NCI-H446 (cell line): ENCODE data around the gene CRAT.

Source experiments
- DNase-seq, 2 experiments: peaks; one replicate each; lab custom pipeline; 2025; lab: John Stamatoyannopoulos, UW

The CRAT gene

GRCh38 chr9:129089246-129089645 lies 21.3 kb downstream of the CRAT start:
- DNase-seq, result no peak

- no peak for DNase-seq
Observed at GRCh38 chr9:129084087-129084486, 26.5 kb downstream of the CRAT start.

DNA sequence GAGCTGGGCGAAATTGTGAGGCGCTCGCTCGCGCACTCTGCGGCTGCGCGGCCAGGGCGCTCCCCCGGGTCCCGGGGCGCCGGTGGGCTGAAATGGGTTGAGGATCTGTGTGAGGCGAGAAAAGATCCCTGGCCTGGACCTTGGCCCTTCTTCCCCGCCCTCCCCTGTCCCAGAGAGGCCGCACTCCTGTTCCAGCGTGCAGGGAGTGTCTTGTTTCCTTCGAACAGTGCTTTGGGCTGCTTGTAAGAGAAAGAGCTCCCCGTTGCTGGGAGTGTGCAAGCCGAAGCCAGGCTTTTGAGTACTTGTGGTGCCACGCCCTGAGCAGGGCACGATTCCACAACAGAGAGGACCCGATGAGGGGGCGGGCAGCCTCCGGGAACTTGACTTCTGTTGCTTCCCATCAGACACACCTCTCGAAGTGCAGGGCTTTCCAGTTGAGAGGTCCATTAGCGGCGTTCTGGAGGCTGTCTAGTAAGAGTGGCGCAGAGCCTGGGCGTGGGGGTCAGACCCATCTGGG lies 29.1 kb downstream of the CRAT start:
- DNase-seq, result no peak

GRCh38 chr9:129080601-129081387 lies 29.8 kb downstream of the CRAT start, which contains the start of gene DOLPP1:
Gene DOLPP1 (plus strand): TSS chr9:129081111. CDS start chr9:129081132, 21 bp downstream.
- peak; percentile 89 to 95 for DNase-seq

DNA sequence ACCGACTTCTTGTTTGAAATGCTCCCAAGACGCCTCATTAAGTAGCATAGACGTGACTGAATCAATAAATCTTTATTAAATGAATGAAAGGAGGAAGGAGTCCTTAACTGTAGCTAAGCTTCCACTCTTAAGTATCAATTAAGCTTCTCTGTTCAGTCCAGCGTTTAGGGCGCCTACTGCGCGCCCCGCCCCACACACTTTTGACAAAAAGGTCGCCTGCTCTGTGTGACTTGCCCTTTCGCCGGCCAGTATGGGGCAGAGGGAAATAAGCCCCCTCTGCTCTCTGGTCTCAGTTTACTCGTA lies 30.3 kb downstream of the CRAT start:
- no peak for DNase-seq

DNA sequence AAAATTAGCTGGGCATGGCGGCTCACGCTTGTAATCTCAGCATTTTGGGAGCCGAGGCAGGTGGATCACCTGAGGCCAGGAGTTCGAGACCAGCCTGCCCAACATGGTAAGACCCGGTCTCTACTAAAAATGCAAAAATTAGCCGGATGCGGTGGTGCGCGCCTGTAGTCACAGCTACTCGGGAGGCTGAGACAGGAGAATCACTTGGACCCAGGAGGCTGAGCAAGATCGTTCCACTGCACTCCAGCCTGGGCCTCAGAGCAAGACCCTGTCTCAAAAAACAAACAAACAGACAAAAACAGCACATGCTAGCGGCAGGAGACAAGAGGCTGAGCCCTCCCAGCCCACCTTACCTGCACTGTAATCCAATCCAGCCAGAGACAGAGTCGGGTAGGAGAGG lies 30.8 kb downstream of the CRAT start:
- no peak for DNase-seq

DNA sequence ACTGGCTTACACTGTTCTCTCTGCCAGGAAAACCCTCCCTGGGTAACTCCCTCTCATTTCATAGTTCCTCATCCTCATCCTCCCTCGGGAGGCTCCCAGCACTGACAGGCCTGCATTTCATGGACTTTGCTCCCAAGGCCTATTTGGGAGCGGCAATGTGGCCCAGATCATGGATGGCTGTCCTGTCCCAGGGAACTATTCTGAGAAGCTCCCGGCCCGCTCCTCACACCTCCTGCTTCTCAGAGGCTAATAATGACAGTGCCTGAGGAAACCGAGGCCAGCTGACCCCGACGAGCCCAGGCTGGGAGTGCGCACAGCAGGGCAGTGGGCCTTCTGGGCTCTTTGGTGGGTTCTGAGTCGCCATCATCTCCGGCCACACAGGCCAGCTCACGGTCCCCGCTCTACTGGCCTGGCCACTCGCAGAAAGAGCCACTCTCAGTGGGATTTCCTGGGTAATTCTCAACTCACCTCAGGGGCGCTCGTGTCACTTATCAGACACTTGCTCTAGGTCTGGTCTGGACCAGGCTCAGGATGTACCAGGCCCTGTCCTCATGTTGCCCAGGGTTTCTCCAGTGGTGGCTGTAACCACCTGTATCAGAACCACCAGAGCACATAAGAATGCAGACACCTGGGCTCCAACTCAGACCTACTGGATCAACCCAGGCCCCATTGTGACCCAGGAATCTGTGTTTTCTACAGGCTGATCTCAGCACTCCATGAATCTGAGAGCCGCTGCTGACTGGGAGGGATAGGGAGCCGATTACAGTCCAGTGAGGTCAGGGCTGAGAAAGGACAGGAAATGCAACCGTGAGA lies 31.7 kb downstream of the CRAT start:
- DNase-seq, result no peak

DNA sequence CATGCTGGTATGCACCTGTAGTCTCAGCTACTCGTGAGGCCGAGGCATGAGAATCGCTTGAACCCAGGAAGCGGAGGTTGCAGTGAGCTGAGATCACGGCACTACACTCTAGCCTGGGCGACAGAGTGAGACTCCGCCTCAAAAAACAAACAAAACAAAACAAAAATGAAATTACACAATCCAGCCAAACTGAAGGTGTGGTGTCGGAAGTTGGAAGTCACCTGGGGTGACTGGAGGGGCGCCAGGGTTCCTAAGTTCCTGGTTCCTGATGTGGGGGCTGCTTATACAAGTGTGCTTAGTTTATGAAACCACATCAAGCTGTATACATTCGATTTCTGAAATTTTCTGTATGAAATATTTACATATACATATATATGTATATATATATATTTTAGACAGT lies 33.4 kb downstream of the CRAT start:
- no peak for DNase-seq

GRCh38 chr9:129076640-129077037 lies 34.0 kb downstream of the CRAT start:
- no peak for DNase-seq

GRCh38 chr9:129075996-129076639 lies 34.5 kb downstream of the CRAT start:
- no peak for DNase-seq

GRCh38 chr9:129074106-129074505 lies 36.5 kb downstream of the CRAT start:
- DNase-seq, result no peak

DNA sequence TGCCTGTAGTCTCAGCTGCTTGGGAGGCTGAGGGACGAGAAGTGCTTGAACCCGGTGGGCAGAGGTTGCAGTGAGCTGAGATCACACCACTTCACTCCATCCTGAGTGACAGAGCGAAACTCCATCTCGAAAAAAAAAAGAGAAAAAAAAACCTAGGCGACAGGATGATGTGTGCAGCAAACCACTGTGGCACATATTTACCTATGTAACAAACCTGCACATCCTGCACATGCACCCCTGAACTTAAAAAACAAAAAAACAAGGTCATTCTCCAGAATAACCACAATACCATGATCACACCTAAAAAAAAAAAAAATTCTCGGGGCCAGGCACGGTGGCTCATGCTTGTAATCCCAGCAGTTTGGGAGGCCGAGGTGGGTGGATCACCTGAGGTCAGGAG lies 37.2 kb downstream of the CRAT start:
- no peak for DNase-seq

DNA sequence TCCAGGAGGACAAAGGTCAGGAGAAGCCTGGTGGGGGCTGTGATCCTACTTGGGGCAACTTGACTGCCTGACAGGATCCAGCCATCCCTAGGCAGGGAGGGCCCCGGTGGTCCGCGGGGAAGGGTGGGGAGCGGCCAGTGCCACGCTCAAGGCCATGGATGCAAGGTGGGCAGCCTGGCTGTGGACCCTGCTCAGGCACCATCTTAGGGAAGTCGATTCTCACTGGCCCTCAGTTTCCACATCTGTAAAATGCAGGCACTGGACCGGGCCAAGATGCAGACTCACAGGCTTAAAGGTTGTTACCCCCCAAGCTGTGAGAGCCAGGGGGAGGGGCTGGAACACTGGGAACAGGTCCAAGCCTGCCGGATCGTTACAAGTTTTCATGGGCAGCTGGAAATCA lies 38.4 kb downstream of the CRAT start:
- DNase-seq, result no peak

DNA sequence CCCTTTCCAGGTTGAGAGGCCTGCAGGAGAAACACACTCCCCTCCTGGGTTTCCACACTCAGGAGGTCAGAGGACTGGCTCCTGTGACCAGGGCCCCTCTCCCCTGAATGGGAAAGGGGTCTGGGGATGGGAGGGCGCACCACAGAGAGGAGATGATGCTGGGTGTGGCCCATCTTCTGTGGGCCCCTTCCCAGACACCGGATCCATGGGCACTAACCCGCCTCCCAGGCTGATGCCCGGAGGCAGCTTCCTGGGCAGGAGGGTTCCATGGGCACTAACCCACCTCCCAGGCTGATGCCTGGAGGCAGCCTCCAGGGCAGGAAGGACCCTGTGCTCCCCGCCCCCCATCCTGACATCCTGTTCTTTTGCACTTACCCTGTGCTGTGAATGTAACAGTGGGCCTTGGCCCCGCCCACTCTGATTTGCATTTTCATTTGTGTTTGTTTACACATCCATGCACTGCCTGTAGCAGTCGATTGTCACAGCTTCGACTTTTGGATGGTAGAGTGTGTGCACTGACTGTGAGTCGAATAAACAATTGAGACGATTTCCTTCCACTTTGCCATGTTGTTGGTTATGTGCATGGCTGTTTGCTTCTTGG lies 39.0 kb downstream of the CRAT start:
- no peak for DNase-seq

- no peak for DNase-seq
Observed at GRCh38 chr9:129070696-129071525, 39.7 kb downstream of the CRAT start.

GRCh38 chr9:129069862-129070641 lies 40.5 kb downstream of the CRAT start:
- no peak for DNase-seq

- DNase-seq, result no peak
Observed at GRCh38 chr9:129068990-129069861, 41.4 kb downstream of the CRAT start.

DNA sequence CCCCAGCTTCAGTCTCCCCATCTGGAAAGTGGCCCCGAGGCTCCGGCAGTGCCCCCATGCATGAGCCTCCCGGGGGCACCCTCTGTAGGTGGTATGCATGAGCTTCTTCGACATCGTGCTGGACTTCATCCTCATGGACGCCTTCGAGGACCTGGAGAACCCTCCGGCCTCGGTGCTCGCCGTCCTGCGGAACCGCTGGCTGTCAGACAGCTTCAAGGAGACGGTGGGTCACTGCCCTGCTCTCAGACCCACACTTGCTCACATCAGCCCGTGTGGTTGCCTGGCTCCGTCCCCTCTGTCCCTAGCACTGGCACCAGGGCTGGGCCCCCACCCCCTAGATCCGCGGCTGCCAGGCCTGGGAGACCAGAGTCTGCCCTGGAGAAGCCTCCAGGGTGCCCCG lies 42.5 kb downstream of the CRAT start:
- no peak for DNase-seq

GRCh38 chr9:129064499-129064908 lies 46.1 kb downstream of the CRAT start:
- no peak for DNase-seq

GRCh38 chr9:129063061-129063460 lies 47.5 kb downstream of the CRAT start:
- no peak for DNase-seq
